Sigmoid colon (tissue), 7 donors: ENCODE data around the gene ZWILCH. TPM values are rescaled to one million over a fixed set of nuclear protein-coding genes. Genes with fewer than 3 reads are reported as not detected.
"Not testable (repeated sequence)": the region's sequence is repeated elsewhere in the genome, so short reads cannot be mapped to it uniquely, and the experiment has no call there.

Experiments used
- DNase-seq: peaks from one replicate; pipeline ENCODE4 v3.0.0-alpha.2; 2019
- H3K27ac ChIP-seq, 4 donors: fragments of 200-600 bp; sonication (generic); one replicate each; pipeline ENCODE4 v1.5.1; 2016 to 2019; ENCODE audit warnings: mild to moderate bottlenecking in 1 of 4
- H3K27me3 ChIP-seq, 3 donors: fragments of 200-600 bp; sonication (generic); one replicate each; pipeline ENCODE4 v1.5.1; 2019; ENCODE audit warnings: mild to moderate bottlenecking in 1 of 3
- H3K36me3 ChIP-seq, 4 donors: fragments of 200-600 bp; sonication (generic); one replicate each; pipeline ENCODE4 v1.5.1; 2016 to 2019
- H3K4me1 ChIP-seq, 4 donors: fragments of 200-600 bp; sonication (generic); one replicate each; pipeline ENCODE4 v1.5.1; 2017 to 2019
- H3K4me3 ChIP-seq, 4 donors: fragments of 200-600 bp; sonication (generic); one replicate each; pipeline ENCODE4 v1.5.1; 2017 to 2019; ENCODE audit warnings: mild to moderate bottlenecking in 2 of 4, moderate library complexity in 1 of 4
- H3K9me3 ChIP-seq, 4 donors: fragments of 200-600 bp in 3 of 4; sonication (generic) in 3 of 4; one replicate each; pipeline versions ENCODE4 v1.5.1 to v1.6.1; 2013 to 2019
- EP300 ChIP-seq, 4 donors: sonication (generic); formaldehyde crosslinking; IDR thresholded peaks; one replicate each; pipeline ENCODE4 v1.6.1; 2017; ENCODE audit warnings: antibody characterized with exemption in 4 of 4
- POLR2A ChIP-seq, 2 donors: fragments of 450-650 bp; IDR thresholded peaks; one replicate each; pipeline ENCODE4 v1.6.1; 2016; ENCODE audit warnings: antibody characterized with exemption in 2 of 2, mild to moderate bottlenecking in 2 of 2, moderate library complexity in 2 of 2
- POLR2AphosphoS5 ChIP-seq, 4 donors: sonication (generic); formaldehyde crosslinking; IDR thresholded peaks; one replicate each; pipeline ENCODE4 v1.6.1; 2017; ENCODE audit warnings: antibody characterized with exemption in 4 of 4
- WGBS, 2 donors: extraction: QIAGEN DNeasy Blood & Tissue Kit; methylation state at CpG; one replicate each; pipeline ENCODE4 v1.1.7; 2013; 5-methylcytosine and 5-hydroxymethylcytosine counted together
- intact Hi-C: fragments of 100-400 bp; cut with DNase I; formaldehyde crosslinking; loops from one replicate; pipeline ENCODE4 v1.15.1; 2023
- polyA plus RNA-seq, 3 donors: library from polyadenylated mRNA; stranded (reverse); fragments of 200-250 nt; gene quantifications; one replicate each; pipeline ENCODE4 v1.2.3, GENCODE V29; 2013
- total RNA-seq, 4 donors: library from RNA; depleted of rRNA; stranded (reverse); fragments of >200 nt; gene quantifications; one replicate each; pipeline ENCODE4 v1.1.0, GENCODE V29; 2016
- TF ChIP-seq, protein P1 (sequence below), 4 experiments: fragments of 450-650 bp in 3 of 4; fragments of 200-600 bp in 1 of 4; IDR thresholded peaks; one replicate each; pipeline ENCODE4 v1.5.1; 2016 to 2019; ENCODE audit warnings: antibody characterized with exemption in 4 of 4, mild to moderate bottlenecking in 3 of 4, moderate library complexity in 2 of 4
- donor health status: healthy with polysubstance abuse.
- donor health status: Bipolar disorder and iron deficiency.
- donor health status: healthy.

The ZWILCH gene
- total and polyA plus RNA-seq, 7 donors: 3.1 to 9.3 (median 5.8) TPM

DNA sequence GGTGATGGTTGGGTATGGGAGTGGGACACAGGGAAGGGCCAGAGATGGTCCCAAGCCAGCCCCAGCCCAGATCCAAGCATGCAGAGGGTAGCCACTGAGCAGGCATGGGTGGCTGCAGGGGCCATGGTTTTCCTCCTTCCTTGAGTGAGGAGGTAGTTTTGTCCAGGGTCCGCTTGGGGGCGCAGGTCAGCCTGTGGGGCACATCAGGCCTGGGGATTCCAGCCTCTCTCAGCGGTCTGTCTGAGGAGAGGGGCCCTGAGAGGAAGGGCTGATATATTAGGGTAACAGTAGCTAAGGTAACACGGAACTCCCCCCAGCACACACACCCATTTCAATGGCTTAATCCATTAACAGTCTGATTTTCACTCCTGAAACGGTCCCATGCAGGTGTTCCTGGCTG is 83.4 kb downstream of the ZWILCH start:
- H3K27ac ChIP-seq: no peak overlapping the region
- 71 to 86% methylated on average over 5 of the region's 5 CpGs for WGBS, 2 donors
- no peaks in the 10 kb centered on the region for H3K36me3 ChIP-seq
- H3K4me1 ChIP-seq: no peaks in the 10 kb centered on the region
- H3K27me3 ChIP-seq: peaks cover 0 to 12% (median 0%) of the 10 kb centered on the region in 3 donors
- no peak for DNase-seq
- TF ChIP-seq EP300 (IDR thresholded peaks at IDR 0.05) (no peak), POLR2AphosphoS5 (IDR thresholded peaks at IDR 0.05) (no peak), POLR2A (IDR thresholded peaks at IDR 0.05) (no peak)
- TF ChIP-seq, protein P1, sequence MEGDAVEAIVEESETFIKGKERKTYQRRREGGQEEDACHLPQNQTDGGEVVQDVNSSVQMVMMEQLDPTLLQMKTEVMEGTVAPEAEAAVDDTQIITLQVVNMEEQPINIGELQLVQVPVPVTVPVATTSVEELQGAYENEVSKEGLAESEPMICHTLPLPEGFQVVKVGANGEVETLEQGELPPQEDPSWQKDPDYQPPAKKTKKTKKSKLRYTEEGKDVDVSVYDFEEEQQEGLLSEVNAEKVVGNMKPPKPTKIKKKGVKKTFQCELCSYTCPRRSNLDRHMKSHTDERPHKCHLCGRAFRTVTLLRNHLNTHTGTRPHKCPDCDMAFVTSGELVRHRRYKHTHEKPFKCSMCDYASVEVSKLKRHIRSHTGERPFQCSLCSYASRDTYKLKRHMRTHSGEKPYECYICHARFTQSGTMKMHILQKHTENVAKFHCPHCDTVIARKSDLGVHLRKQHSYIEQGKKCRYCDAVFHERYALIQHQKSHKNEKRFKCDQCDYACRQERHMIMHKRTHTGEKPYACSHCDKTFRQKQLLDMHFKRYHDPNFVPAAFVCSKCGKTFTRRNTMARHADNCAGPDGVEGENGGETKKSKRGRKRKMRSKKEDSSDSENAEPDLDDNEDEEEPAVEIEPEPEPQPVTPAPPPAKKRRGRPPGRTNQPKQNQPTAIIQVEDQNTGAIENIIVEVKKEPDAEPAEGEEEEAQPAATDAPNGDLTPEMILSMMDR (IDR thresholded peaks at IDR 0.05): no peak
- intact Hi-C loops: no loop called here
- no peaks in the 10 kb centered on the region for H3K9me3 ChIP-seq
- no peak overlapping the region for H3K4me3 ChIP-seq

DNA sequence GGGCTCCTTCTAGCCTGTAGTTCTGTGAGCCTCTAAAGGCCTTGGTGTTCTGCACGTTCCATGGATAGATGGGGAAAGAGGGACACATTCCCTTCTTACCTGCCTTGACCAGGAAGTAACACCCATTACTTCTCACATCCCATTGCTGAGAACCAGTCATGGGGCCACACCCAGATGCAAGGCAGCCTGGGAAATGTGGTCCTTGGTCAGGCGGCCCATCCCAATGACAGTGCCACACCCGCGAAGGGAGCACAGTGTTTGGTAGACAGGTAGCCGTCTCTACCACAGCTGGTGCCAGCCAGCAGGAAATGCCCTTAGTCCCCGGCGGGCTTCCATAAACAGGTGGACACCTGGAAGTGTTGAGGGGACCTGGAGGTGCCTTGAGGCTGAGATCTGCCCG is 83.8 kb downstream of the ZWILCH start:
- Histone ChIP-seq H3K9me3 (no peaks in the 10 kb centered on the region), H3K4me1 (no peaks in the 10 kb centered on the region), H3K36me3 (no peaks in the 10 kb centered on the region), H3K27ac (no peak overlapping the region), H3K27me3 (peaks cover 0 to 12% (median 0%) of the 10 kb centered on the region in 3 donors), H3K4me3 (no peak overlapping the region)
- WGBS, 2 donors: 78 to 80% methylated on average over 8 of the region's 8 CpGs
- intact Hi-C loops: no loop called here
- TF ChIP-seq POLR2AphosphoS5 (IDR thresholded peaks at IDR 0.05) (no peak), EP300 (IDR thresholded peaks at IDR 0.05) (no peak), POLR2A (IDR thresholded peaks at IDR 0.05) (no peak)
- TF ChIP-seq, protein P1 (IDR thresholded peaks at IDR 0.05): no peak
- DNase-seq: no peak

DNA sequence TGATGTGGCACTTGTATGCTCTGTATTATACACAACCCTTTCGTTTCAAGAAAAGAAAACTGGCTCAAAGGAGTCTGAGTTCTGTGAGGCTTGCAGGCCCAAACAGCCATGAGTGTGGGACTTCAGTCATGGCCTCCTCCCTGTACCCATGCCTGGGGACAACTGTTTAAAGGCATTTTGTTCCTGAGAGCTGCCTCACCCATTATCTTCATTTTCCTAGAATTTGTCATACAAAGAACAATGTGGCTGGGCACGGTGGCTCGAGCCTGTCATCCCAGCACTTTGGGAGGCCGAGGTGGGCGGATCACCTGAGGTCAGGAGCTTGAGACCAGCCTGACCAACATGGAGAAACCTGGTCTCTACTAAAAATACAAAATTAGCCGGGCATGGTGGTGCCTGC is 84.3 kb downstream of the ZWILCH start:
- H3K27ac ChIP-seq, H3K9me3 ChIP-seq, DNase-seq, intact Hi-C loops, H3K4me1 ChIP-seq, H3K36me3 ChIP-seq, H3K4me3 ChIP-seq: not testable (repeated sequence)
- 90 to 94% methylated on average over 6 of the region's 6 CpGs for WGBS, 2 donors
- peaks cover 0 to 12% (median 0%) of the 10 kb centered on the region in 3 donors for H3K27me3 ChIP-seq

DNA sequence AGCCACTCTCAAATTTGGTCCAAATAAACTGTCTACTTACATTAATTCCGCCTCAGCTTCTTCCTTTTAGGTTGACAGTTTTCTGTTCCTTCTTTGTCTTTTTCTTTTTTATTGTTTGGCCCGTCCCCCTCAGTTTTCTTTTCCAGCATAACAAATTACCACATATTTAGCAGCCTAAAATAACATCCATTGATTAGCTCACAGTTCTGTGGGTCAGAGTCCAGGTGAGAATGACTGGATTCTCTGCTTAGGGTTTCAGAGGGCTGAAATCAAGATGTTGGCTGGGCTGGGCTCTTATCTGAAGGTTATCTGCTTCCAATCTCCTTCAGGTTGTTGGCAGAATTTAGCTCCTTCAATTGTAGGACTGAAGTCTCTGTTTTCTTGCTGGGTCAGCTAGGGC is 85.3 kb downstream of the ZWILCH start:
- H3K9me3 ChIP-seq: no peaks in the 10 kb centered on the region
- no peak overlapping the region for H3K27ac ChIP-seq
- no peak overlapping the region for H3K4me3 ChIP-seq
- no peaks in the 10 kb centered on the region for H3K4me1 ChIP-seq
- DNase-seq: no peak
- H3K36me3 ChIP-seq: no peaks in the 10 kb centered on the region
- TF ChIP-seq POLR2AphosphoS5 (IDR thresholded peaks at IDR 0.05) (no peak), EP300 (IDR thresholded peaks at IDR 0.05) (no peak), POLR2A (IDR thresholded peaks at IDR 0.05) (no peak)
- TF ChIP-seq, protein P1 (IDR thresholded peaks at IDR 0.05): no peak
- WGBS, 2 donors: 64 to 82% methylated on average over 2 of the region's 2 CpGs
- intact Hi-C loops: no loop called here
- H3K27me3 ChIP-seq: peaks cover 0 to 12% (median 0%) of the 10 kb centered on the region in 3 donors

DNA sequence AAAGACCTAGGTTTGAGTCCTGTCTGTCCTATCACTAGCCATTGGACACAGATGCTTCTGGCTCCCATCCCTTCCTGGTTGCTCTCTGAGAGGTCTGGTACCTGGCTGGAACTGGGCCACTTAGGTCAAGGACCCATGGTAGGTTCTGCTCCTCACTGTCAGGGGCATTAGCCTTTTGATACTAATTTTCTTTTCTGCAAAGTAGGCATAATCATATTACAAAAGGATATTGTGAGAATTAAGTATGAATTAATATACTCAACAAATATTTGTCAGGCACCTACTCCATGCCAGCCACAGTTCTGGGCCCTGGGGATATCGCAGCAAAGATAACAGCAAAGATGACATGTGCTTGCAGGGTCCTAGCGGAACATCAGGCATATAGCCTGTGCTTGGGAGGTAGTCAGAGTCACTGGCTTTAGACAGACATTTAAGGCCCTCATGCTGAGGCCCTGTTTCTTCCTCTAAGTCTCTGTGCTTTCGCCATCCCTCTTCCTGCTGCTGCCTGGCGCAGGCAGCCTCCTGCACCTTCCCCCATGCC is 86.3 kb downstream of the ZWILCH start:
- Histone ChIP-seq H3K4me3 (no peak overlapping the region), H3K27me3 (peaks cover 0 to 7% (median 0%) of the 10 kb centered on the region in 3 donors), H3K4me1 (no peaks in the 10 kb centered on the region), H3K36me3 (no peaks in the 10 kb centered on the region), H3K9me3 (no peaks in the 10 kb centered on the region), H3K27ac (no peak overlapping the region)
- no peak for DNase-seq
- WGBS, 2 donors: 96 to 97% methylated on average over 4 of the region's 4 CpGs
- intact Hi-C loops: no loop called here
- TF ChIP-seq EP300 (IDR thresholded peaks at IDR 0.05): no peak
- TF ChIP-seq, protein P1 (IDR thresholded peaks at IDR 0.05): no peak
- no peak for TF ChIP-seq POLR2AphosphoS5 (IDR thresholded peaks at IDR 0.05)
- no peak for TF ChIP-seq POLR2A (IDR thresholded peaks at IDR 0.05)
